ENCODE results near the gene CAMKK1.
"Not testable (repeated sequence)": the region's sequence is repeated elsewhere in the genome, so short reads cannot be mapped to it uniquely, and the experiment has no call there.

CAMKK1 gene

GRCh38 chr17:3875317-3875716 lies 17.5 kb downstream of the CAMKK1 start:
- H3K27me3 ChIP-seq (ENCODE audit: insufficient read depth, low read length), result no peaks in the 10 kb centered on the region
- no peaks in the 10 kb centered on the region for H3K36me3 ChIP-seq (ENCODE audit: insufficient read depth, low read length)
- no peak overlapping the region for H2AFZ ChIP-seq (ENCODE audit: low read depth, low read length)
- H3K4me1 ChIP-seq (ENCODE audit: insufficient read depth, low read length), result peaks cover 11% of the 10 kb centered on the region
- no peak overlapping the region for H3K4me3 ChIP-seq (ENCODE audit: low read length)
- peaks cover 5% of the 10 kb centered on the region for H3K9me3 ChIP-seq (ENCODE audit: low read length)

GRCh38 chr17:3873862-3874261 lies 19.0 kb downstream of the CAMKK1 start:
- H3K4me3 ChIP-seq (ENCODE audit: low read length), result no peak overlapping the region
- H2AFZ ChIP-seq (ENCODE audit: low read depth, low read length), result no peak overlapping the region
- no peaks in the 10 kb centered on the region for H3K4me1 ChIP-seq (ENCODE audit: insufficient read depth, low read length)
- H3K36me3 ChIP-seq (ENCODE audit: insufficient read depth, low read length), result no peaks in the 10 kb centered on the region
- H3K9me3 ChIP-seq (ENCODE audit: low read length), result peaks cover 5% of the 10 kb centered on the region
- no peaks in the 10 kb centered on the region for H3K27me3 ChIP-seq (ENCODE audit: insufficient read depth, low read length)

DNA sequence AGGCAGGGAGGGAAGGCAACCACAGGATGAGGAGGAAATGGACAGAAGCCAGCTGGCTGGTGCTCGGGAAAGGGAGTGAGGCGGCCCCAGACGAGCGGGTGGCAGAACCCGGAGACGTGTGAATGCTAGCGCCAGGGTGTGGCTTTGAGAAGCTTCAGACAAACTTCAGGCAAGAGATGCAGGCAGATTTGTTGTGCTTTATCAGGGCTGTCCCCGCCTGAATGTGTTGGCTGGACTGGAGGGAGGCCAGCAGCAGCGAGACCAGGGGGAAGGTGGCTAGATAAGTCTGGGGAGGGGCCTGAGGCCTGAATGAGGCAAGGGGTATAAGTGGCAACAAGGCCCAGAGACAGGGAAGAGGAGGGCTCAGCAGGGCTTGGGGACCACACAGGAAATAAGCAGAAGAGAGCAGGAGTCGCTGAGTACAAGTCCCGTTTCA lies 22.0 kb downstream of the CAMKK1 start:
- Histone ChIP-seq H3K4me3 (ENCODE audit: low read length) (no peak overlapping the region), H2AFZ (ENCODE audit: low read depth, low read length) (no peak overlapping the region), H3K9me3 (ENCODE audit: low read length) (peaks cover 5% of the 10 kb centered on the region), H3K27me3 (ENCODE audit: insufficient read depth, low read length) (no peaks in the 10 kb centered on the region), H3K4me1 (ENCODE audit: insufficient read depth, low read length) (no peaks in the 10 kb centered on the region), H3K36me3 (ENCODE audit: insufficient read depth, low read length) (no peaks in the 10 kb centered on the region)

DNA sequence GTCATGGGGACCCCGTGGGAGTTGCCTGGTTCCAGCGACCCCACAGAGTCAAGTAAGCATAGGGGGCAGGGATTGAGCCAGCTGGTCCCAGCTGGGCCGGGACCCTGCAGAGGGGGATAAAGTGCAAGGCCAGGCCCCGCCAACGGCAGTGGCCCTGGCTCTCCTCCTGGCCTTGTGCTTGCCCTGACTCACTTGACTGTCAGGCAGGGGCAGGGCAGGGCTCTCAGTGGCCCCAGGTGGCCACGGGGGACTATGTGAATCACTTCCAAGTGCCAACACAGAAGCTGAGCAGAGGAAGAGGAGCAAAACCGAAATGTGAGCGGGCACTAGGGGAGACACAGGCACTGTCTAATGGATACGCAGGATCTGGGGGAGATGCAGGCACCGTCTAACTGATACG lies 25.2 kb downstream of the CAMKK1 start:
- H2AFZ ChIP-seq (ENCODE audit: low read depth, low read length), result no peak overlapping the region
- no peak overlapping the region for H3K4me3 ChIP-seq (ENCODE audit: low read length)
- H3K4me1 ChIP-seq (ENCODE audit: insufficient read depth, low read length), result no peaks in the 10 kb centered on the region
- no peaks in the 10 kb centered on the region for H3K9me3 ChIP-seq (ENCODE audit: low read length)
- H3K36me3 ChIP-seq (ENCODE audit: insufficient read depth, low read length), result no peaks in the 10 kb centered on the region
- H3K27me3 ChIP-seq (ENCODE audit: insufficient read depth, low read length), result no peaks in the 10 kb centered on the region

- Histone ChIP-seq H3K4me3 (ENCODE audit: low read length) (no peak overlapping the region), H2AFZ (ENCODE audit: low read depth, low read length) (no peak overlapping the region), H3K9me3 (ENCODE audit: low read length) (no peaks in the 10 kb centered on the region), H3K36me3 (ENCODE audit: insufficient read depth, low read length) (no peaks in the 10 kb centered on the region), H3K27me3 (ENCODE audit: insufficient read depth, low read length) (no peaks in the 10 kb centered on the region), H3K4me1 (ENCODE audit: insufficient read depth, low read length) (no peaks in the 10 kb centered on the region)
Observed at GRCh38 chr17:3867106-3867505, 25.7 kb downstream of the CAMKK1 start.

- no peaks in the 10 kb centered on the region for H3K4me1 ChIP-seq (ENCODE audit: insufficient read depth, low read length)
- no peak overlapping the region for H3K4me3 ChIP-seq (ENCODE audit: low read length)
- no peaks in the 10 kb centered on the region for H3K36me3 ChIP-seq (ENCODE audit: insufficient read depth, low read length)
- no peak overlapping the region for H2AFZ ChIP-seq (ENCODE audit: low read depth, low read length)
- H3K27me3 ChIP-seq (ENCODE audit: insufficient read depth, low read length), result no peaks in the 10 kb centered on the region
- H3K9me3 ChIP-seq (ENCODE audit: low read length), result no peaks in the 10 kb centered on the region
Observed at GRCh38 chr17:3866276-3866675, 26.6 kb downstream of the CAMKK1 start.

DNA sequence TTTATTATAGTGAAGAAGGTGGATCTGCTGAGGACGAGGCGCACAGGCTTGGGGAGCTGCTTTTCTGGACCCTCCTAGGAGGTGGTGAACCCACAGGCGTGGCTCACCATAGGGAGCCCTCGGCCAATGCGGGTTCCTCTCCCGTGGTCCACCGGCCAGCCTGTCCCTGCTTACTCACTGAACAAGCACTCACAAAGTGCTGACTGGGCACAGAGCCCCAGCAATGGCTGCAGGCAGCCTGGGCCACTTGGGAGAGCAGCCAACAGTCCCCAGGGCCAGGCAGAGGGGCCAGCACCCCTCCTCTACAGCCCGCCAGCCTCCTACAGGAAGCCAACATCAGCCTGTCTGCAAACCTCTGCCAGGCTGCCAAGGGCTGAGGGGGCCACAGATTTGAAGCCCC lies 27.7 kb downstream of the CAMKK1 start:
- no peak overlapping the region for H2AFZ ChIP-seq (ENCODE audit: low read depth, low read length)
- H3K4me1 ChIP-seq (ENCODE audit: insufficient read depth, low read length), result no peaks in the 10 kb centered on the region
- H3K36me3 ChIP-seq (ENCODE audit: insufficient read depth, low read length), result no peaks in the 10 kb centered on the region
- H3K9me3 ChIP-seq (ENCODE audit: low read length), result no peaks in the 10 kb centered on the region
- no peak overlapping the region for H3K4me3 ChIP-seq (ENCODE audit: low read length)
- no peaks in the 10 kb centered on the region for H3K27me3 ChIP-seq (ENCODE audit: insufficient read depth, low read length)

- Histone ChIP-seq H3K9me3 (ENCODE audit: low read length) (no peaks in the 10 kb centered on the region), H3K36me3 (ENCODE audit: insufficient read depth, low read length) (no peaks in the 10 kb centered on the region), H3K4me1 (ENCODE audit: insufficient read depth, low read length) (no peaks in the 10 kb centered on the region), H2AFZ (ENCODE audit: low read depth, low read length) (no peak overlapping the region), H3K27me3 (ENCODE audit: insufficient read depth, low read length) (no peaks in the 10 kb centered on the region), H3K4me3 (ENCODE audit: low read length) (no peak overlapping the region)
Observed at GRCh38 chr17:3864534-3864933, 28.3 kb downstream of the CAMKK1 start.

DNA sequence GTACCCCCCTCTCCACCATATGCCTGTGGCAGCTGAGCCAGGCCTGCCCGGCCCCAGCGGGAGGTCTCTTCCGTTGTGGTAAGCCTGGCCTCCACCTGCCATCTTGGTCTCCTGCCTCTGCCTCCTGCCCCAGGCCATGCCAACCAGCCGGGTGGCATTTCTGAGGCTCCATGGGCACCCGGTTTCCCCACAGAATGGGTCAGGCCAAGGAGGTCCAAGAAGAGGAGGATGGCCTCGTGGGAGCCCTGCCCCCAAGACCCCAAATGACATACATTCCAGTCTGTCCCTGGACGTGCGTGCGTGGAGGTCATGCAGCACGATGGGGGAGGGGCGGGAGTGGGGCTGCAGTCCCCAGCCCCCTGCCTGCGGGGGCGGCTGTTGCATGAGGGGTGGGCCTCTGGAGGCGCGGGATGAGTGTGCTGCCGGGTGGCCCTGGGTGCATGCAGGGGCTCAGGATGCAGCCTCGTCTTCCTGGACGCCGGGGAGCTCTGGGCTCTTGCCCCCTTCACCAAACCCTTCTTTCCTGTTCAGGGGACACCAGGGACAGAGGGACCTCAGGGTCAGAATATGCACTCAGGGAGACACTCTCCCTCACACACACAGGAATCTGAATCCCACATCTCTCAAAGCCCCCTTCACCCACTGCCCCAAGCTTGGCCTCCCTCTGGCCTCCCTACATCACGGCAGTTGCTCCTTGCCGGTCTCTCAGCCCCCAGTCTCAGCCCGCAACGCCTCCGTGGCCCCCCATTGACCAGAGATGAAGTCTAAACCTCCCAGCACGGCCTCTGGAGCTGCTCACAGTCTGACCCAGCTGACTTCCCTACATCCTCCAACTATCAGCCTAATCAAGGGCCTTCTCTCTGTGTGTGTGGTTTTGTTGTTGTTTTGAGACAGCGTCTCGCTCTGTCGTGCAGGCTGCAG lies 30.8 kb downstream of the CAMKK1 start:
- Histone ChIP-seq H3K9me3 (ENCODE audit: low read length) (no peaks in the 10 kb centered on the region), H3K36me3 (ENCODE audit: insufficient read depth, low read length) (no peaks in the 10 kb centered on the region), H2AFZ (ENCODE audit: low read depth, low read length) (no peak overlapping the region), H3K4me1 (ENCODE audit: insufficient read depth, low read length) (no peaks in the 10 kb centered on the region), H3K4me3 (ENCODE audit: low read length) (no peak overlapping the region), H3K27me3 (ENCODE audit: insufficient read depth, low read length) (no peaks in the 10 kb centered on the region)

DNA sequence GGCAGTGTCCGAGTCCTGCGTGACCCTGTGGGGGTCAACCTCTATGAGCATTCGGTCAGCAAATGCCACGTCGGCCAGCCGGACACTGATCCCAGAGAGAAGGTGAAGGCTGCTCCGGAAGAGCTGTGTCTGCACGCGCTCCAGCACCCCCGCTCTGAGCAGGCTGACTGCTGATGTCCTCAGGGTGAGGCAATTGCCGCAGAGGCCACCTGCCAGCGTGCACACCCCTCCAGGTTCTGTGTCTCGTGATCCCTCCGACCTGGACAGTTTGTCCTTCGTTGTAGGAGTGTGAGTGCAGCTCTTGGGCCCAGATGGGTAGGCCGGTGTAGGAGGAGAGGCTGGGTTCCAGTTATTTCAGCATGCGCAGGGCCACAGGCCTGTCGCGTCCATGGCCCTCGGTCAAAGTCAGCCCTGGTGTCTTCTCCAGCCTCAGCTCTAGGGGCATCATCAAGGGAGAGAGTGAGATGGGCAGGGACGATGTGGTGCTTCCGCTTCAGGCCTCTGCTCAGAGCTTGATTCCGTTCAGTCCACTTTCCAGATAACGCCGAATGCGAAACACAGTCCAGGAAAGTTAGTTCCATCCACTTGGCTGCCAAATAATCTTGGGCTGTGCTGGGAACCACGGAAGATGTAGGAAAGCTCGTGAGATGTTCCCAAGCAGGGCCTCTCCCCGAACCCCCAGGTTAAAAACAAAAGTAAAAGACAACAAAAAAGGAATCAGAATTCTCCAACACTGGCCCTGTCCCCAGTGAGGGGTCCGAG lies 31.7 kb downstream of the CAMKK1 start:
- Histone ChIP-seq H3K4me1 (ENCODE audit: insufficient read depth, low read length) (no peaks in the 10 kb centered on the region), H3K27me3 (ENCODE audit: insufficient read depth, low read length) (no peaks in the 10 kb centered on the region), H3K9me3 (ENCODE audit: low read length) (no peaks in the 10 kb centered on the region), H3K36me3 (ENCODE audit: insufficient read depth, low read length) (no peaks in the 10 kb centered on the region), H3K4me3 (ENCODE audit: low read length) (no peak overlapping the region), H2AFZ (ENCODE audit: low read depth, low read length) (no peak overlapping the region)

GRCh38 chr17:3859940-3860339 lies 32.9 kb downstream of the CAMKK1 start:
- H3K4me3 ChIP-seq (ENCODE audit: low read length), result no peak overlapping the region
- no peak overlapping the region for H2AFZ ChIP-seq (ENCODE audit: low read depth, low read length)
- H3K27me3 ChIP-seq (ENCODE audit: insufficient read depth, low read length), result no peaks in the 10 kb centered on the region
- H3K36me3 ChIP-seq (ENCODE audit: insufficient read depth, low read length), result no peaks in the 10 kb centered on the region
- H3K9me3 ChIP-seq (ENCODE audit: low read length), result no peaks in the 10 kb centered on the region
- peaks cover 2% of the 10 kb centered on the region for H3K4me1 ChIP-seq (ENCODE audit: insufficient read depth, low read length)

DNA sequence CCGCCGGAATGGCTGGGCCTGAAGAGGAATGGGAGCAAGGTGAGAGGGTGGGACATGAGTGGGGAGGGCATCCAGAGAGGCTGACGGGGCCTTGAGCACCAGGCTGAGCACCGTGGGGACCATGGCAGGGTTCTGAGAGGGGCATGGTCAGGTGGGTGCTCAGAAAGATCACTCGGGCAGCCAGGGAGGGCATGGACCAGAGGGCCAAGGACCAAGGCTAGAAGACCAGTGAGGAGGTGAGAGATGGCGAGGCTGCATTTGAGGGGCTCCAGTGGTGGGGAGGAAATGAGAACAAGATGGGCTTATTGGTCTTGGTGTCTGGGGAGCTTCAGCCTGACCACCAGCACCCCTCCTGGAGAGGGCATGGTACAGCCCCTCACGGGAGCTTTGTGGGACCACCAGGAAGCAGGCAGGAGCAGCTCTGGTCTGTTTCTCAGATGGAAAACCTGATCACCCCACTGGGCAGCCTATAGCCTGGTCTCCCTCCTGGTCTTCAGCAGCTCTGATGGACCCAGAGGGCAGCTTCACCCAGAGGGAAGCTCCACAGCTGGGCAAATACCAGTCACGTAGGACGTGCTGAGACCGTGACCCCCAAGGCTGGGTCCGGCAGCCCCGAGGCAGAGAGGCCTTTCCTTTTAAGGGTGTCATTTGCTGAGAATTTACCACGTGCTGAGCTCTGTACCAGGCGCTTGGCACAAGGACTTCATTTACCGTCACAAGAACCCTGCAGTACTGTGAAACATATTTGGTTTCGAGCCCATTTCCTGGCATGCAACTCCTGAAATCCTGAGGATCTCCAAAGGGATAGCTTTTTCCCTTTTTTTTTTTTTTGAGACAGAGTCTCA lies 35.4 kb downstream of the CAMKK1 start:
- H2AFZ ChIP-seq (ENCODE audit: low read depth, low read length), result no peak overlapping the region
- H3K36me3 ChIP-seq (ENCODE audit: insufficient read depth, low read length), result no peaks in the 10 kb centered on the region
- H3K27me3 ChIP-seq (ENCODE audit: insufficient read depth, low read length), result no peaks in the 10 kb centered on the region
- H3K4me3 ChIP-seq (ENCODE audit: low read length), result no peak overlapping the region
- H3K4me1 ChIP-seq (ENCODE audit: insufficient read depth, low read length), result peaks cover 4% of the 10 kb centered on the region
- no peaks in the 10 kb centered on the region for H3K9me3 ChIP-seq (ENCODE audit: low read length)

DNA sequence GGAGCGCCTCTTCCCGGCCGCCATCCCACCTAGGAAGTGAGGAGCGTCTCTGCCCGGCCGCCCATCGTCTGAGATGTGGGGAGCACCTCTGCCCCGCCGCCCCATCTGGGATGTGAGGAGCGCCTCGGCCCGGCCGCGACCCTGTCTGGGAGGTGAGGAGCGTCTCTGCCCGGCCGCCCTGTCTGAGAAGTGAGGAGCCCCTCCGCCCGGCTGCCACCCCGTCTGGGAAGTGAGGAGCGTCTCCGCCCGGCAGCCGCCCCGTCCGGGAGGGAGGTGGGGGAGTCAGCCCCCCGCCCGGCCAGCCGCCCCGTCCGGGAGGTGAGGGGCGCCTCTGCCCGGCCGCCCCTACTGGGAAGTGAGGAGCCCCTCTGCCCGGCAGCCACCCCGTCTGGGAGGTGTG lies 38.6 kb downstream of the CAMKK1 start:
- not testable (repeated sequence) for H3K4me3 ChIP-seq (ENCODE audit: low read length); H3K36me3 ChIP-seq (ENCODE audit: insufficient read depth, low read length); H2AFZ ChIP-seq (ENCODE audit: low read depth, low read length); H3K27me3 ChIP-seq (ENCODE audit: insufficient read depth, low read length); H3K9me3 ChIP-seq (ENCODE audit: low read length); H3K4me1 ChIP-seq (ENCODE audit: insufficient read depth, low read length)

Data from neuron (in vitro differentiated cells).